Liver (tissue), 9 donors: ENCODE measurements around the gene SPTBN5. TPM values are rescaled to one million over a fixed set of nuclear protein-coding genes. Genes with fewer than 3 reads are reported as not detected.

ENCODE experiments used
- DNase-seq: peaks from one replicate; pipeline ENCODE4 v3.0.0-alpha.2; 2017; ENCODE audit warnings: low spot score
- H3K27ac ChIP-seq, 2 donors: one replicate each; pipeline ENCODE4 v1.7.0; 2013; ENCODE audit warnings: inconsistent platforms in 2 of 2, low read length in 2 of 2, control low read depth in 1 of 2, low read depth in 1 of 2, mild to moderate bottlenecking in 1 of 2
- H3K27me3 ChIP-seq, 4 donors: one replicate each; pipeline versions ENCODE4 v1.6.1 to v1.7.0; 2013; ENCODE audit warnings: low read length in 3 of 4, inconsistent platforms in 1 of 4, mild to moderate bottlenecking in 1 of 4, moderate library complexity in 1 of 4; ENCODE audit not compliant: control insufficient read depth in 4 of 4, insufficient read depth in 4 of 4
- H3K36me3 ChIP-seq, 4 donors: one replicate each; pipeline versions ENCODE4 v1.6.1 to v1.7.0; 2013; ENCODE audit warnings: low read length in 3 of 4, mild to moderate bottlenecking in 3 of 4, low read depth in 1 of 4, moderate library complexity in 1 of 4; ENCODE audit not compliant: control insufficient read depth in 4 of 4, insufficient read depth in 3 of 4
- H3K4me1 ChIP-seq, 4 donors: one replicate each; pipeline versions ENCODE4 v1.6.1 to v1.7.0; 2013; ENCODE audit warnings: low read length in 3 of 4, mild to moderate bottlenecking in 3 of 4, moderate library complexity in 1 of 4; ENCODE audit not compliant: control insufficient read depth in 4 of 4, insufficient read depth in 4 of 4
- H3K4me3 ChIP-seq, 3 donors: one replicate each; pipeline versions ENCODE4 v1.6.1 to v1.7.0; 2013; ENCODE audit warnings: low read length in 3 of 3, control low read depth in 1 of 3, low read depth in 1 of 3, mild to moderate bottlenecking in 1 of 3
- H3K9ac ChIP-seq, 2 donors: one replicate each; pipeline ENCODE4 v1.7.0; 2013; ENCODE audit warnings: low read length in 2 of 2, mild to moderate bottlenecking in 2 of 2, moderate library complexity in 2 of 2, control low read depth in 1 of 2, low read depth in 1 of 2
- H3K9me3 ChIP-seq, 4 donors: one replicate each; pipeline versions ENCODE4 v1.6.1 to v1.7.0; 2013; ENCODE audit warnings: low read length in 3 of 4; ENCODE audit not compliant: control insufficient read depth in 4 of 4
- ATF3 ChIP-seq: IDR thresholded peaks from 2 replicates; pipeline ENCODE4 v1.6.1; 2016; ENCODE audit warnings: antibody characterized with exemption
- CTCF ChIP-seq: fragments of 150-350 bp; IDR thresholded peaks from 2 replicates; pipeline ENCODE4 v1.5.1; 2017; ENCODE audit warnings: improper control_type of control experiment, low read depth, low read length; ENCODE audit not compliant: missing input control
- EGR1 ChIP-seq, 2 donors: IDR thresholded peaks; 2 replicates each; pipeline ENCODE4 v1.6.1; 2016 to 2018; ENCODE audit warnings: antibody characterized with exemption in 2 of 2, low read depth in 2 of 2
- FOXA1 ChIP-seq: IDR thresholded peaks from 2 replicates; pipeline ENCODE4 v1.6.1; 2016; ENCODE audit warnings: antibody characterized with exemption
- FOXA2 ChIP-seq: IDR thresholded peaks from 2 replicates; pipeline ENCODE4 v1.6.1; 2016; ENCODE audit warnings: antibody characterized with exemption
- GABPA ChIP-seq, 2 donors: IDR thresholded peaks in 1 of 2; conservative IDR thresholded peaks in 1 of 2; 2 replicates each; pipeline ENCODE4 v1.6.1; 2016; ENCODE audit warnings: antibody characterized with exemption in 2 of 2, mild to moderate bottlenecking in 1 of 2, moderate library complexity in 1 of 2
- HNF4A ChIP-seq, 2 donors: conservative IDR thresholded peaks; 2 replicates each; pipeline ENCODE4 v1.6.1; 2016; ENCODE audit warnings: antibody characterized with exemption in 2 of 2, mild to moderate bottlenecking in 2 of 2
- HNF4G ChIP-seq: IDR thresholded peaks from 2 replicates; pipeline ENCODE4 v1.6.1; 2016; ENCODE audit warnings: antibody characterized with exemption
- JUND ChIP-seq, 2 donors: IDR thresholded peaks; 2 replicates each; pipeline ENCODE4 v1.6.1; 2016; ENCODE audit warnings: antibody characterized with exemption in 2 of 2
- MAX ChIP-seq: IDR thresholded peaks from 2 replicates; pipeline ENCODE4 v1.6.1; 2016; ENCODE audit warnings: antibody characterized with exemption
- NR2F2 ChIP-seq: IDR thresholded peaks from 2 replicates; pipeline ENCODE4 v1.6.1; 2016; ENCODE audit warnings: antibody characterized with exemption
- RAD21 ChIP-seq, 2 donors: IDR thresholded peaks; 2 replicates each; pipeline ENCODE4 v1.6.1; 2016; ENCODE audit warnings: antibody characterized with exemption in 2 of 2, mild to moderate bottlenecking in 2 of 2
- RXRA ChIP-seq, 2 donors: IDR thresholded peaks; 2 replicates each; pipeline ENCODE4 v1.6.1; 2017 to 2018; ENCODE audit warnings: antibody characterized with exemption in 2 of 2, mild to moderate bottlenecking in 1 of 2
- SP1 ChIP-seq: IDR thresholded peaks from 2 replicates; pipeline ENCODE4 v1.6.1; 2018; ENCODE audit warnings: antibody characterized with exemption, mild to moderate bottlenecking
- TAF1 ChIP-seq: conservative IDR thresholded peaks from 2 replicates; pipeline ENCODE4 v1.6.1; 2016; ENCODE audit warnings: antibody characterized with exemption, mild to moderate bottlenecking
- YY1 ChIP-seq: IDR thresholded peaks from 2 replicates; pipeline ENCODE4 v1.6.1; 2016; ENCODE audit warnings: antibody characterized with exemption, mild to moderate bottlenecking
- WGBS: extraction: QIAGEN DNeasy Blood & Tissue Kit; methylation state at CpG from one replicate; pipeline ENCODE4 v1.1.7; 2013; 5-methylcytosine and 5-hydroxymethylcytosine counted together
- polyA plus RNA-seq, 2 donors: library from polyadenylated mRNA; stranded (reverse) in 1 of 2; unstranded in 1 of 2; fragments of 200-250 nt in 1 of 2; fragments of >200 nt in 1 of 2; fragmentation: Nextera tagmentation in 1 of 2; extraction: Ambion mirVana in 1 of 2; gene quantifications; one replicate each; pipeline versions ENCODE4 v1.2.1 to v1.2.3, GENCODE V29; 2013 to 2015
- total RNA-seq, 2 donors: library from RNA; depleted of rRNA; stranded (reverse); fragments of >200 nt; gene quantifications; one replicate each; pipeline ENCODE4 v1.2.3, GENCODE V29; 2014
- TF ChIP-seq, protein P1 (sequence below): IDR thresholded peaks from 2 replicates; pipeline ENCODE4 v1.6.1; 2016; ENCODE audit warnings: antibody characterized with exemption, mild to moderate bottlenecking
- donor health status: healthy.
- donor health status: healthy.
- donor health status: healthy.
- donor health status: healthy.
- donor health status: healthy.

SPTBN5 gene
- total and polyA plus RNA-seq, 4 donors = 0.12 to 1.7 (median 0.17) TPM

- no peak for TF ChIP-seq ATF3
- TF ChIP-seq, protein P1, sequence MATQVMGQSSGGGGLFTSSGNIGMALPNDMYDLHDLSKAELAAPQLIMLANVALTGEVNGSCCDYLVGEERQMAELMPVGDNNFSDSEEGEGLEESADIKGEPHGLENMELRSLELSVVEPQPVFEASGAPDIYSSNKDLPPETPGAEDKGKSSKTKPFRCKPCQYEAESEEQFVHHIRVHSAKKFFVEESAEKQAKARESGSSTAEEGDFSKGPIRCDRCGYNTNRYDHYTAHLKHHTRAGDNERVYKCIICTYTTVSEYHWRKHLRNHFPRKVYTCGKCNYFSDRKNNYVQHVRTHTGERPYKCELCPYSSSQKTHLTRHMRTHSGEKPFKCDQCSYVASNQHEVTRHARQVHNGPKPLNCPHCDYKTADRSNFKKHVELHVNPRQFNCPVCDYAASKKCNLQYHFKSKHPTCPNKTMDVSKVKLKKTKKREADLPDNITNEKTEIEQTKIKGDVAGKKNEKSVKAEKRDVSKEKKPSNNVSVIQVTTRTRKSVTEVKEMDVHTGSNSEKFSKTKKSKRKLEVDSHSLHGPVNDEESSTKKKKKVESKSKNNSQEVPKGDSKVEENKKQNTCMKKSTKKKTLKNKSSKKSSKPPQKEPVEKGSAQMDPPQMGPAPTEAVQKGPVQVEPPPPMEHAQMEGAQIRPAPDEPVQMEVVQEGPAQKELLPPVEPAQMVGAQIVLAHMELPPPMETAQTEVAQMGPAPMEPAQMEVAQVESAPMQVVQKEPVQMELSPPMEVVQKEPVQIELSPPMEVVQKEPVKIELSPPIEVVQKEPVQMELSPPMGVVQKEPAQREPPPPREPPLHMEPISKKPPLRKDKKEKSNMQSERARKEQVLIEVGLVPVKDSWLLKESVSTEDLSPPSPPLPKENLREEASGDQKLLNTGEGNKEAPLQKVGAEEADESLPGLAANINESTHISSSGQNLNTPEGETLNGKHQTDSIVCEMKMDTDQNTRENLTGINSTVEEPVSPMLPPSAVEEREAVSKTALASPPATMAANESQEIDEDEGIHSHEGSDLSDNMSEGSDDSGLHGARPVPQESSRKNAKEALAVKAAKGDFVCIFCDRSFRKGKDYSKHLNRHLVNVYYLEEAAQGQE = no peak
Observed at GRCh38 chr15:41921167-41921566, 27.3 kb upstream of the SPTBN5 start (continued).

GRCh38 chr15:41919954-41920538, 26.2 kb upstream of the SPTBN5 start:
- Histone ChIP-seq H3K9me3 (peaks cover 0 to 9% (median 0%) of the 10 kb centered on the region in 4 donors), H3K27ac (no peak overlapping the region), H3K4me1 (peaks cover 7 to 20% (median 13%) of the 10 kb centered on the region in 4 donors), H3K36me3 (peaks cover 0 to 5% (median 2%) of the 10 kb centered on the region in 4 donors), H3K27me3 (no peaks in the 10 kb centered on the region), H3K9ac (no peak overlapping the region), H3K4me3 (no peak overlapping the region)
- WGBS = 28% methylated on average over 3 of the region's 3 CpGs
- TF ChIP-seq CTCF (no peak), NR2F2 (peak; percentile 40), SP1 (peak; percentile 10), RXRA (IDR thresholded peaks at IDR 0.05) (peak in 1 of 2 donors; percentile 40), EGR1 (IDR thresholded peaks at IDR 0.05; ENCODE audit: low read depth in 2 of 2) (no peak), MAX (no peak), GABPA (IDR thresholded peaks at IDR 0.05 in 1 of 2, conservative IDR thresholded peaks at IDR 0.05 in 1 of 2) (no peak), HNF4G (no peak), ATF3 (no peak), FOXA1 (no peak), HNF4A (conservative IDR thresholded peaks at IDR 0.05) (peak; percentile 11 to 37), TAF1 (no peak), YY1 (no peak), JUND (IDR thresholded peaks at IDR 0.05) (no peak), RAD21 (IDR thresholded peaks at IDR 0.05) (no peak), FOXA2 (no peak)
- DNase-seq = no peak
